Loucy (cell line): ENCODE data around the gene RGS16.

Experiments used
- CTCF ChIP-seq: fragments of 200-600 bp; sonication (generic); conservative IDR thresholded peaks from 2 replicates; pipeline ENCODE4 v1.5.1; 2014; ENCODE audit warnings: mild to moderate bottlenecking, antibody characterized with exemption, low read length
- EZH2phosphoT487 ChIP-seq: fragments of 200-600 bp; IDR thresholded peaks from 2 replicates; pipeline ENCODE4 v1.6.1; 2018; ENCODE audit warnings: antibody characterized with exemption, mild to moderate bottlenecking, moderate library complexity, borderline replicate concordance

GRCh38 chr1:182575540-182576149 lies 28.5 kb downstream of the RGS16 start:
- no peak for TF ChIP-seq CTCF
- no peak for TF ChIP-seq EZH2phosphoT487
